ENCODE measurements around the gene ANXA8L1. TPM values are rescaled to one million over a fixed set of nuclear protein-coding genes. Genes with fewer than 3 reads are reported as not detected.
"Not testable (repeated sequence)": the region's sequence is repeated elsewhere in the genome, so short reads cannot be mapped to it uniquely, and the experiment has no call there.

The ANXA8L1 gene, protein sequence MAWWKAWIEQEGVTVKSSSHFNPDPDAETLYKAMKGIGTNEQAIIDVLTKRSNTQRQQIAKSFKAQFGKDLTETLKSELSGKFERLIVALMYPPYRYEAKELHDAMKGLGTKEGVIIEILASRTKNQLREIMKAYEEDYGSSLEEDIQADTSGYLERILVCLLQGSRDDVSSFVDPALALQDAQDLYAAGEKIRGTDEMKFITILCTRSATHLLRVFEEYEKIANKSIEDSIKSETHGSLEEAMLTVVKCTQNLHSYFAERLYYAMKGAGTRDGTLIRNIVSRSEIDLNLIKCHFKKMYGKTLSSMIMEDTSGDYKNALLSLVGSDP
- total RNA-seq = not detected
- polyA plus RNA-seq (ENCODE audit: insufficient read length in 2 of 2) = not detected
- long read RNA-seq, donor 1 = 0 reads
- long read RNA-seq, donor 2 = 0 reads
- long read RNA-seq, donor 3 = 0 reads
- long read RNA-seq, donor 4, partial matches to known transcripts = 0 of 1 reads
- long read RNA-seq, donor 4, other reads (novel, unspliced or antisense) = 0 of 1 reads

DNA sequence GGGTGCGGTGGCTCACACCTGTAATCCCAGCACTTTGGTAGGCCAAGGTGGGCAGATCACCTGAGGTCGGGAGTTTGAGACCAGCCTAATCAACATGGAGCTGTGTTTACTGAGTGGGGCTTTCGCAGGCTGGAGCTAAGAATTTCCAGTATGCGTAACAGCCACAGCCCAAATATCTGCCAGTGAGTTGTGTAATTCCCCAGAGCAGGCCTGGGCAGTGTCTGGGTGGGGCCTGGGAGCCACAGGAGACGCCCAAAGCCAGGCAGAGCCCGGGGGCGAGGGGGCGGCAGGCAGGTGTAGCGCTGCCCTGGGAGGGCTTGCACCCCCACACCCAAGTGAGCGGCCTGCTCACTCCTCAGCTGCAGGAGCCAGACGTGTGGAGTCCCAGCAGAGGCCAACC is at the start of gene ANXA8L1:
TSS of gene ANXA8L1 (plus strand) at position 371 of the 400 bp plus-strand sequence. CDS start 76 bp downstream, outside the sequence.
- not testable (repeated sequence) for H3K4me1 ChIP-seq (ENCODE audit: control insufficient read depth, insufficient read depth, low read length); H3K27ac ChIP-seq (ENCODE audit: low read depth, low read length); H3K27me3 ChIP-seq (ENCODE audit: control insufficient read depth, insufficient read depth, low read length); H3K36me3 ChIP-seq (ENCODE audit: control insufficient read depth, insufficient read depth, low read length); H3K9me3 ChIP-seq (ENCODE audit: control insufficient read depth, insufficient read depth, low read length); DNase-seq (ENCODE audit: low read depth in 4 of 6, low spot score in 6 of 6); H3K4me3 ChIP-seq (ENCODE audit: low read depth, low read length)
- WGBS (ENCODE audit: insufficient coverage) = no CpG with 5 or more reads among the region's 11 CpGs

DNA sequence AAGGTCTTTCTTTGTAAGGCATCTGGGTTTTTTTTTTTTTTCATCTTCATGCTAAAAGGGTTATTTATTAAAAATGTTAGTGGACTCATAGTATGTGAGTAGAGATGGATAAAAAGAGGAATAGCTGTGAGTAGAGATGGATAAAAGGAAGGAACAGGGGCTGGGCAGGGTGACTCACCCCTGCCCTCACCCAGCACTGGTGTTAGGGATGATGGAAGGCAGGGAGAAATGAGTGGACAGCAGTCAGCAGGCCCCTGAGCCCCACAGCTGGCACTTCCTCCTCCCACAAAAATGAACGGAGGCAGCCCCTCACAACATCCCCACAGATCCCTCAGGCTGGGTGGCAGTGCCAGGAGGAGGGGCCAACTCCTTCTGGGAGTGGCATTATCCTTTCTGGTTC is 49.5 kb upstream of the ANXA8L1 start:
- Histone ChIP-seq H3K9me3 (ENCODE audit: control insufficient read depth, insufficient read depth, low read length) (no peaks in the 10 kb centered on the region), H3K27ac (ENCODE audit: low read depth, low read length) (no peak overlapping the region), H3K4me1 (ENCODE audit: control insufficient read depth, insufficient read depth, low read length) (peaks cover 21% of the 10 kb centered on the region), H3K36me3 (ENCODE audit: control insufficient read depth, insufficient read depth, low read length) (no peaks in the 10 kb centered on the region), H3K4me3 (ENCODE audit: low read depth, low read length) (no peak overlapping the region), H3K27me3 (ENCODE audit: control insufficient read depth, insufficient read depth, low read length) (no peaks in the 10 kb centered on the region)
- WGBS (ENCODE audit: insufficient coverage) = no CpG with 5 or more reads among the region's 1 CpG
- no peak for DNase-seq (ENCODE audit: low read depth in 4 of 6, low spot score in 6 of 6)

DNA sequence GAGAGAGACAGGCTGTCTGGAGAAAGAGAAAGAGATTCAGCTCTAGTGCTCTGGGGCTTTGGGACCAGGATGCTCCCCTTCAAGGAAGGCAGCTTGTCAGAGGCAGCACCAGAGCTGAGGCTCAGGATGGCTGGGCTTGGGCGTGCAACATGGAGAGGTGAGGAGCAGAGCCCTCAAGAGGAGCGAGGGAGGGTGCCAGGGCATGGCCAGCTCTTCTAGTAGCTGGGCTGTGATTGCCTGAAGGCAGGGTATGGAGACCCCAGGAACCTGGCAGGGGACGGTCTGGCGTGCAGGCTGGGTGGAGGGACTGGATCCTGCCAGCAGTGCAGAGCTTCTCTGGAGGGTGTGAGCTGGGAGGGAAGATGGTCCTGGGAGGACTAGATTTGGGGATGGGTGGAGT is 48.6 kb upstream of the ANXA8L1 start:
- Histone ChIP-seq H3K27me3 (ENCODE audit: control insufficient read depth, insufficient read depth, low read length) (no peaks in the 10 kb centered on the region), H3K36me3 (ENCODE audit: control insufficient read depth, insufficient read depth, low read length) (no peaks in the 10 kb centered on the region), H3K9me3 (ENCODE audit: control insufficient read depth, insufficient read depth, low read length) (no peaks in the 10 kb centered on the region), H3K27ac (ENCODE audit: low read depth, low read length) (no peak overlapping the region), H3K4me3 (ENCODE audit: low read depth, low read length) (no peak overlapping the region), H3K4me1 (ENCODE audit: control insufficient read depth, insufficient read depth, low read length) (peaks cover 21% of the 10 kb centered on the region)
- DNase-seq (ENCODE audit: low read depth in 4 of 6, low spot score in 6 of 6) = no peak
- 97% methylated on average over 4 of the region's 4 CpGs for WGBS (ENCODE audit: insufficient coverage)

DNA sequence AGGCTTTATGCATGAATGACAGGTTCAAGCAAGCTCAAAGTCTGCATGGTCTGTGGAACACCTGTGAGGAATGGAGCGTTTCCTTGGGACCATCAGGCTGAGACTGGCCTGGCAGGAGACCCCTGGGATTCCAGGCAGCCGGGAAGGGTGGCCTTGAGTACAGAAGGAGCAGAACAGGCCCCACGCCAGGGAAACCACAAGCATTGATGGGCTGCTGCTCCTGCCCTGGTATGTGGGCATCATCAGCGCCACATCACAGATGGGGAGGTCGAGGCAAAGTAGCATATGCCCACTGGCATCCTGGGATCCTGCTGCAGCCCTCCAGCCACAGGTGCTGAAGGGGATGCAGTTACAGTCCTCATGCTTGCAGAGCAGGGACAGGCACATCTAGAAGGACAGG is 47.9 kb upstream of the ANXA8L1 start:
- Histone ChIP-seq H3K4me1 (ENCODE audit: control insufficient read depth, insufficient read depth, low read length) (peaks cover 21% of the 10 kb centered on the region), H3K4me3 (ENCODE audit: low read depth, low read length) (no peak overlapping the region), H3K27me3 (ENCODE audit: control insufficient read depth, insufficient read depth, low read length) (no peaks in the 10 kb centered on the region), H3K36me3 (ENCODE audit: control insufficient read depth, insufficient read depth, low read length) (no peaks in the 10 kb centered on the region), H3K9me3 (ENCODE audit: control insufficient read depth, insufficient read depth, low read length) (no peaks in the 10 kb centered on the region), H3K27ac (ENCODE audit: low read depth, low read length) (no peak overlapping the region)
- WGBS (ENCODE audit: insufficient coverage) = 93% methylated on average over 5 of the region's 5 CpGs
- DNase-seq (ENCODE audit: low read depth in 4 of 6, low spot score in 6 of 6) = no peak

DNA sequence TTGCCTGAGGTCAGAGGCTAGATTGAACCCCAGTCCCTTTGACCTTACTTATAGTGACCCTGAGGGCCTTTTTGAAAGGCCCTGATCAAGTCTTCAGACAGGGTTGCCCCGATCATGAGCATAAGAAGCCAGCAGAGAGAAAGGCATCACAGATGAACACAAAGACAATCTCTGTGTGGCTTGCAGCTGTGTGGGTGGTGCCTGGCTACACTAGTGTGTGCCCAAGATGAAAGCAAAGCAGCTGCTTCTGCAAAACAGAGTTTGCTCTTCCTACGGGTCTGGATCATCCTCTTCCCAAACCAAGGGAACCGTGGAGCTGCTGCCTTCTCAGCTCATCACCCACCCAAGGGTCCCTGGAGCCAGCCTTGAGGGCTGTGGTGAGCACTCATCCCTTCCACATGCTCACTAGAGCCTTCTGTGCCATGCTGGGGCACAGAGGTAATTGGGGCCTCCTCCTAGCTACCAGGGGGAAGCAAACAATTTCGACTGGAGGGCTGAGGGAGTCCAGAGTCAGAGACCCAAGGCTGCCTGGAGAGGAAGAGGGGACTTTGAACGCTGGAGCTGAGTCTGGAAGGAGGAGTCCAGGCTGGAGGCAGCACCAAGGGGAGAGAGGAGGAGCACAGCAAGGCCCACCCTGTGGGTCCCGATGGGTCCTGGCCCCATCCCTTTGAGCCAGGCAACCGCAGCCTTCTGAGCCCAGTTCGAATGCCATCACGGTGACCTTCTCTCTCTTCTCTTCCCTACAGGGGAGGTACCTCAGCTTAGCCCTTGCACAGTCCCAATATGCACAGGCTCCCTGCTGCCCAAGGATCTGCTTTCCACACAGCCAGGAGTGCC is 46.5 kb upstream of the ANXA8L1 start:
- no peaks in the 10 kb centered on the region for H3K36me3 ChIP-seq (ENCODE audit: control insufficient read depth, insufficient read depth, low read length)
- H3K27me3 ChIP-seq (ENCODE audit: control insufficient read depth, insufficient read depth, low read length) = no peaks in the 10 kb centered on the region
- H3K4me1 ChIP-seq (ENCODE audit: control insufficient read depth, insufficient read depth, low read length) = peaks cover 21% of the 10 kb centered on the region
- no peaks in the 10 kb centered on the region for H3K9me3 ChIP-seq (ENCODE audit: control insufficient read depth, insufficient read depth, low read length)
- peak in 1 of 6 donors; percentile 41 for DNase-seq (ENCODE audit: low read depth in 4 of 6, low spot score in 6 of 6)
- H3K4me3 ChIP-seq (ENCODE audit: low read depth, low read length) = no peak overlapping the region
- WGBS (ENCODE audit: insufficient coverage) = 61% methylated on average over 7 of the region's 9 CpGs
- peak overlapping the region; percentile 47 for H3K27ac ChIP-seq (ENCODE audit: low read depth, low read length)

DNA sequence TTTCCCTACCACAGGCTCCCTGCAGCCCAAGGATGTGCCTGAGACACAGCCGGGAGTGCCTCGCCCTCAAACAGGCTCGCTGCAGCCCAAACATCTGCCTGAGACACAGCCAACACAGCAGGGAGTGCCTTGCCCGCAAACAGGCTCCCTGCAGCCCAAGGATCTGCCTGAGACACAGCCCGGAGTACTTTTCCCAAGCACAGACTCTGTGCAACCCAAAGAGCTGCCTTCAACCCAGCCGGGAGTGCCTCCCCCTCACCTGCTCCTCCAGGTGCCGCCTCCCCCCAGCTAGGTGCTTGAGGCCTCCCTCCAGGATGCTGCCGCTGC is 45.9 kb upstream of the ANXA8L1 start:
- WGBS (ENCODE audit: insufficient coverage) = 39% methylated on average over 8 of the region's 8 CpGs
- DNase-seq (ENCODE audit: low read depth in 4 of 6, low spot score in 6 of 6) = no peak
- H3K27me3 ChIP-seq (ENCODE audit: control insufficient read depth, insufficient read depth, low read length) = no peaks in the 10 kb centered on the region

DNA sequence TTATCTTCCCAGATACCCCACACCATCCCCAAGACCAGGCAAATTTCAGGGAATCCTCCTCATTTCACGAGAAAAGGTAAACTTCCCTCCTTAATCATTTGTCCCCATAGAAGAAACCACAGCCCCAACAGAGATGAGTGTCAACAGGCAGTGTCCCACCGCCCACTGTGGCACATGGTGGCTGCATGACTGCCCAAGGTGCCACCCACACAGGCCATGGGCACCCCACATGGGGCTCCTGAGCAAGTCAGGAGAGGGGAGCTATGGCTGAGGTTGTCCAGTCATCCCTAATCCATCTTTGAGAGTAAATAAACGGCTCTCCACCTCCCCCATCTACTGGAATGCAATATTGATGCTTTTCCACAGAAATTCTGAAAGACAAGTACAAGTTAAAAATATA is 44.7 kb upstream of the ANXA8L1 start:
- WGBS (ENCODE audit: insufficient coverage) = 90% methylated on average over 2 of the region's 3 CpGs
- Histone ChIP-seq H3K4me3 (ENCODE audit: low read depth, low read length) (no peak overlapping the region), H3K9me3 (ENCODE audit: control insufficient read depth, insufficient read depth, low read length) (no peaks in the 10 kb centered on the region), H3K4me1 (ENCODE audit: control insufficient read depth, insufficient read depth, low read length) (peaks cover 21% of the 10 kb centered on the region), H3K27ac (ENCODE audit: low read depth, low read length) (no peak overlapping the region), H3K36me3 (ENCODE audit: control insufficient read depth, insufficient read depth, low read length) (no peaks in the 10 kb centered on the region), H3K27me3 (ENCODE audit: control insufficient read depth, insufficient read depth, low read length) (no peaks in the 10 kb centered on the region)
- DNase-seq (ENCODE audit: low read depth in 4 of 6, low spot score in 6 of 6) = no peak

More for the DNA sequence above, 45.9 kb upstream of the ANXA8L1 start:
- peaks cover 21% of the 10 kb centered on the region for H3K4me1 ChIP-seq (ENCODE audit: control insufficient read depth, insufficient read depth, low read length)
- no peaks in the 10 kb centered on the region for H3K9me3 ChIP-seq (ENCODE audit: control insufficient read depth, insufficient read depth, low read length)
- H3K27ac ChIP-seq (ENCODE audit: low read depth, low read length) = no peak overlapping the region
- no peak overlapping the region for H3K4me3 ChIP-seq (ENCODE audit: low read depth, low read length)
- H3K36me3 ChIP-seq (ENCODE audit: control insufficient read depth, insufficient read depth, low read length) = no peaks in the 10 kb centered on the region

DNA sequence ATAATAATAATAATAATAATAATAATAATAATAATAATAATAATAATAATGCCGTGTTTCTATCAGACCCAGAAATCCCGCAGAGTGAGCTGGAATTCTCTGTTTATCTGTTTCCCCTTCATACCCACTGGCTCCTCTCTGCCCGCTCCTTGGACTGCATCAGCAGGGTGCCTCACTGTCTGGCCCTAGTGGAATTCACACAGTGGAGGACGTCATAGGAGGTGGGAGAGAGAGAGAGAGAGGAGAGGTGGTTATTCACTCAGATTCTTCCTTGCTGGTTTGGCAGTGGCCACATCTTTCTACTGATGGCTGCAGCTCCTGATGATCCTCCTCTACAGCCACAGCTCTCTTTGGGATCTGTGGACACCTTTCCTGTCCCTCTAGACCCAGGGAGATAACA is 10.1 kb upstream of the ANXA8L1 start:
- DNase-seq (ENCODE audit: low read depth in 4 of 6, low spot score in 6 of 6); H3K9me3 ChIP-seq (ENCODE audit: control insufficient read depth, insufficient read depth, low read length): not testable (repeated sequence)
- no CpG with 5 or more reads among the region's 4 CpGs for WGBS (ENCODE audit: insufficient coverage)

DNA sequence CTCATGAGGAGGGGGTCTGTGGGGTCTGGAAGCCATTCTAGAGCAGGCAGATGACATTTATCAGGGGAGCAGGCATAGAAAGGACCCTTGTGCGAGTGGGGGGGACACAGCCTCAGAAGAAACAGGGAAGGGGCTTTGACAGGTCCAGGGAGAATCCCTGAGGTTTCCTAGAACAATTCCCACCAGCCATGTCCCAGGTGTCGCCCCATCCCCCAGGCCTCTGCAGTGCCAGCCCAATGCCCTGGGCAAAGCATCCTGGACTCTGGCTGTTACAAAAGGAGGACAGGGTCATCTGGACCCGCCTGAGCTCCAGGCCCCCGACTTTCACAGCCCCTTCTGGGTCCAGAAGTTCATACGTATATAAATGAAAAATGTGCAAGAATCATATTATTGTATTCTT is 8.4 kb upstream of the ANXA8L1 start:
- H3K27me3 ChIP-seq (ENCODE audit: control insufficient read depth, insufficient read depth, low read length); DNase-seq (ENCODE audit: low read depth in 4 of 6, low spot score in 6 of 6); H3K9me3 ChIP-seq (ENCODE audit: control insufficient read depth, insufficient read depth, low read length); H3K4me3 ChIP-seq (ENCODE audit: low read depth, low read length); H3K4me1 ChIP-seq (ENCODE audit: control insufficient read depth, insufficient read depth, low read length); H3K36me3 ChIP-seq (ENCODE audit: control insufficient read depth, insufficient read depth, low read length); H3K27ac ChIP-seq (ENCODE audit: low read depth, low read length): not testable (repeated sequence)
- WGBS (ENCODE audit: insufficient coverage) = no CpG with 5 or more reads among the region's 5 CpGs

More for the DNA sequence above, 10.1 kb upstream of the ANXA8L1 start:
- H3K27me3 ChIP-seq (ENCODE audit: control insufficient read depth, insufficient read depth, low read length); H3K4me1 ChIP-seq (ENCODE audit: control insufficient read depth, insufficient read depth, low read length); H3K4me3 ChIP-seq (ENCODE audit: low read depth, low read length); H3K36me3 ChIP-seq (ENCODE audit: control insufficient read depth, insufficient read depth, low read length); H3K27ac ChIP-seq (ENCODE audit: low read depth, low read length): not testable (repeated sequence)

Data from spinal cord (tissue), 10 donors.